GM20431 (cell line): ENCODE measurements around the gene SYP.

Source experiments
- in situ Hi-C: fragments of 300-500 bp; cut with MseI, MboI; formaldehyde crosslinking; loops from one replicate; pipeline ENCODE4 v1.15.0; 2020; ENCODE audit warnings: low sequenced_read_pairs; ENCODE audit not compliant: unreplicated experiment

SYP gene

GRCh38 chrX:49199906-49200771 lies at the start of gene SYP:
Gene SYP, minus strand, starts transcription at chrX:49200193. Its CDS starts 7 bp downstream, at chrX:49200186.
- in situ Hi-C loops: no loop called here

DNA sequence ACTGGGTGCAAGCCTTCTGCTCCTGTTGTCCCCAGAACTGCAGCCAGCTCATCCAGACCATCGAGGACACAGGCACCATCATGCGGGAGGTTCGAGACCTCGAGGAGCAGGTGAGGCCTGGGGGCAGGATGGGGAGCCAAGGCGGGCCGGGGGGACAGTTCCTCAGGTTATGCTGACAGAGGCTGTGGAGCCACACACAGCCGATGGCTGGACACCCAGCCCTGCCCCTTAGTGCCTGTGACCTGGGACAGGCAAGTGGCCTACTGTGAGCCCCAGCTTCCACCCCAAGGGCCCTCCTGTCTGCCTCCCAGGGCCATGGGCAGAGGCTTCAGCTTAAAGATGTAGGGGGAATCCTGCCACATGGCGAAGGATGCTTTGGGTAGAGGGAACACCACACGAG lies 49.6 kb upstream of the SYP start:
- in situ Hi-C loops: no loop called here

GRCh38 chrX:49249071-49249470 lies 49.1 kb upstream of the SYP start:
- in situ Hi-C loops: no loop called here

GRCh38 chrX:49247916-49248811 lies 48.2 kb upstream of the SYP start:
- in situ Hi-C loops: no loop called here

DNA sequence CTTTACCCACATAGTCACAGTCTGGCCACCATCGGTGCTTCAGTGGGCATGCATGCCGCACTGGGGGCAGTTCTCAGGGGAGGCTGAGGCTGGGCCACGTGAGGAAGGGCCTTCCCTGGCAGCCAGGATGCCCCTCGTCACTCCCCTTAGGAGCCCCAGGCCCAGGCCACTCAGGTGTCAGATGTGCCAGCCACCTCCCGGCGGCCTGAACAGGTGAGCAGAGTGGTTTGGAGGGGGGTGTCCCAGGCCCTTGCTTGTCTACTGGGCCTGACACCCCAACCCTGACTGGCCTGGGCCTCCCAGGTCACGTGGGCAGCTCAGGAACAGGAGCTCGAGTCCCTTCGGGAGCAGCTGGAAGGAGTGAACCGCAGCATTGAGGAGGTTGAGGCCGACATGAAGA lies 47.4 kb upstream of the SYP start:
- in situ Hi-C loops: no loop called here

- in situ Hi-C loops: no loop called here
Measured at GRCh38 chrX:49246541-49246940, 46.5 kb upstream of the SYP start.

- in situ Hi-C loops: no loop called here
Measured at GRCh38 chrX:49244207-49244606, 44.2 kb upstream of the SYP start.

DNA sequence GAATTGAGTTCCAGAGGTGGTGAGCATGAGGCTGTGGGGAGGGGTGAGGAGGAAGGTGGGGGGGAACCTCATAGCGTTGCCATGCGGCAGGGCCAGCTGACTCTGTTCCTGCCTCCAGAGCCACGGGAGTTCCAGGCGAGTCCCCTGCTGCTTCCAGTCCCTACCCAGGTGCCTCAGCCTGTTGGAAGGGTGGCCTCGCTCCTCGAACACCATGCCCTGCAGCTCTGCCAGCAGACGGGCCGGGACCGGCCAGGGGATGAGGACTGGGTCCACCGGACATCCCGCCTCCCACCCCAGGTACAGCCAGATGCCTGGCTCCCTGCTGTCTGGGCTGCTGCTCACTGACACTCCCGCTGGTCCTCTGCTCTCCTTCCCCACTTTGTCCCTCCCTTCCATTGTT lies 43.2 kb upstream of the SYP start:
- in situ Hi-C loops: no loop called here

DNA sequence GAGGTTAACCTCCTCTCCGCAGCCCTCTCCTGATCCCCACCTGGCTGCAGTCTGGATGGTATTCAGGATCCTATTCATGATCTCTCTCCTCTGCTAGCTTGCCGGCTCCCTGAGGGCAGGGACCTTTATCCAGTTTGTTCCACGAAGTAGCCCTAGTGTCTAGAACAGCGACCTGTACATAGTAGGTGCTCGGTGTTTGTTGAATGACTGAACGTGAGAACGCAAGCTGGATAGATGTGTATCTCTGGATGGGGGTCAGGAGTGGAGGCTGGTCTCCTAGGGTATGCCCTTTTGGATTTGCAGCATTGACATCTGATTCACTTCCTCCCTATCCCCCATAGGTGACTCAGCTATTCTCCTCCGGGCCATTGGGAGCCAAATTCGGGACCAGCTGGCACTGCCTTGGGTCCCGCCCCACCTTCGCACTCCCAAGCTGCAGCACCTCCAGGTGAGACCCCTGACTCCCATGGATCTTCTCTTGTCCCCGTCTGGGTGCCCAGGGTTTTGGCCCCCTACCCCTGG lies 42.6 kb upstream of the SYP start:
- in situ Hi-C loops: no loop called here

DNA sequence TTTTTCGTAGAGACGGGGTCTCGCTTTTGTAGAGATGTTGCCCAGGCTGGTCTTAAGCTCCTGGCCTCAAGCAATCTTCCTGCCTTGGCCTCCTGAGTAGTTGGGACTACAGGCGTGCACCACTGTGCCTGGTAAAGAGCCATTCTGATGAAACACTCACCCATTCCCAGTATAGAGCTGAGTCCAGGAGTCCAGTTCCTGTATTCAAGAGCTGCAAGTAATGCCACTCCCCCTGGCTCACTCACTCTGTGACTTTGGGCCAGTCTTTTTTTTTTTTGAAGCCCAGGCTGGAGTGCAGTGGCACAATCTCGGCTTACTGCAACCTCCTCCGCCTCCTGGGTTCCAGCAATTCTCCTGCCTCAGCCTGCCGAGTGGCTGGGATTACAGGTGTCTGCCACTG lies 38.7 kb upstream of the SYP start:
- in situ Hi-C loops: no loop called here

GRCh38 chrX:49237060-49237459 lies 37.1 kb upstream of the SYP start:
- in situ Hi-C loops: no loop called here

- in situ Hi-C loops: no loop called here
Measured at GRCh38 chrX:49233887-49234555, 34.0 kb upstream of the SYP start.

GRCh38 chrX:49233176-49233575 lies 33.2 kb upstream of the SYP start, which contains the start of gene CACNA1F:
Gene CACNA1F, minus strand, starts transcription at chrX:49233340. Its CDS starts 31 bp downstream, at chrX:49233309.
- in situ Hi-C loops: no loop called here

GRCh38 chrX:49232525-49232924 lies 32.5 kb upstream of the SYP start:
- in situ Hi-C loops: no loop called here

DNA sequence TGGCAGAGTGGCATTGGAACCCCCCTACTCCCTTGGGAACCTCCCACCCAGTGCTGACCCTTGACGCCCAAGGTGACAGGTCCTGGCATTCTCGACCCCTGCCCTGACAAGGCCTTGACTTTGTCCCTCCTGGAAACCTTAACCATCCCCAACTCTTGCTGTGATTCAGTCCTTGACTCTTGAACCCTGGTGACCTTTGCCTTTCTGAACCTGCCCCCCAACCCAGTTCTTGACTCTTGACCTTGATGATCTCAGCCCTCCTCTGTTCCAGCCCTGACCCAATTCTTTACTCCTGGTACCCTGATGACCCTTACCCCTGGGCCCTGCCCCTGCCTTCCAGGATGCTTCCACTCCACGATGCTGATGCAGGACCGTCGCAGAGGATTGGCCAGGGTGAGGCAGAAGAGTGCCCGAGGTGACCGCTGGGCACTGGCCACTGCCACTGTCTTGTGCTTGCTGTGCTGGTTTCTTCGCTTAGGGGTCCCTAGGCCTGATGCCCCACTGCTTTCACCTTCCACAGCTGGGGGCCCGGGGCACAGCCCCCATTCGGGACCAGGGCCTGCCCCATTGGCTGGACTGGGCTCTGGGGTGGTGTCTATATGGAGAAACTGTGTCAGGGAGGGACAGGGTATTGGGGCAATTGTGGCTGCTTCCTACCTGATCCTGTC lies 31.5 kb upstream of the SYP start:
- in situ Hi-C loops: no loop called here

GRCh38 chrX:49230500-49231232 lies 30.7 kb upstream of the SYP start:
- in situ Hi-C loops: no loop called here

DNA sequence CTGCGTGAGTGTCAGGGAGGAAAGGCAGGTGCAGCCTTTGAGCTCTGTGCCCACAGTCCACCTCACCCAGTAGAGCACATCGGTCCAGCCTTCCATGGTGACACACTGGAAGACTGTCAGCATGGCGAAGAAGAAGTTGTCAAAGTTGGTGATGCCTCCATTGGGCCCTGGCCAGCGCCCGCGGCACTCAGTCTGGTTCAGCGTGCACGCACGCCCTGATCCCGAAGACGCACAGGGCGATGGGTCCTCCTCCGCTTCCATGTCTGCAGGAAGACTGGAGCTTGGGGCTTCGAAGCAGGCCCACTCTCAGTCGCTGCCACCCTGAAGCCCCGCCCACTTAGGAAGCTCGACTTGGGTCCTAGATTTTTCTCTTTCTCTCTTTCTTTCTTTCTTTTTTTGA lies 28.2 kb upstream of the SYP start:
- in situ Hi-C loops: no loop called here

DNA sequence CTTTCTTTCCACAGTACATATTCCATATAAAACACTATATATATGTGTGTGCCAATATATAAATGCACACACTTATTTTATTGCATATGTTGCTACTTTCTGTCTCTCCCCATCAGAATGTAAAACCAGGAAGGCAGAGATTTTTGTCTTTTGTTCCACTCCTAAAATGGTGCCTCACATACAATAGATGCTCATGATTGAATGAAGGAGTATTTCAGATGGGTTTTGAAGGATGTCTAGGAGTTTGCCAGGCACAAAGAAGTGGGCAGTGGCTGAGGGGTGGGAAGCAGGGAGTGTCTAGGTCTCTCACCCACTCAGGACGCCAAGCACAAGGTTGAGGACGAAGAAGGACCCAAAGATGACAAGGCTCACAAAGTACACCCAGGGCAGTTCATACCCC lies 27.7 kb upstream of the SYP start:
- in situ Hi-C loops: no loop called here

GRCh38 chrX:49226946-49227345 lies 27.0 kb upstream of the SYP start:
- in situ Hi-C loops: no loop called here
